NOMO-1 (cell line): Measurements from ENCODE around the gene HINT1.

Source experiments
- DNase-seq, 2 experiments: peaks; one replicate each; lab custom pipeline; 2025; ENCODE audit not compliant: unreplicated experiment in 2 of 2; lab: John Stamatoyannopoulos, UW

HINT1 gene

GRCh38 chr5:131114754-131115153 lies 50.3 kb downstream of the HINT1 start:
- no peak for DNase-seq

GRCh38 chr5:131112424-131112823 lies 52.6 kb downstream of the HINT1 start:
- no peak for DNase-seq

- DNase-seq: no peak
Observed at GRCh38 chr5:131110256-131110594, 54.8 kb downstream of the HINT1 start.

GRCh38 chr5:131109540-131110255 lies 55.4 kb downstream of the HINT1 start:
- DNase-seq: peak; percentile 21 to 59
